Upper lobe of left lung (tissue), 6 donors: ENCODE measurements around the gene TCF12. TPM values are rescaled to one million over a fixed set of nuclear protein-coding genes. Genes with fewer than 3 reads are reported as not detected.

Experiments
- ATAC-seq, 2 donors: fragments of 200-7000 bp; cut with Tn5 transposase; one replicate each; pipeline ENCODE4 v1.9.1; 2022; ENCODE audit warnings: mild to moderate bottlenecking in 2 of 2, moderate library complexity in 2 of 2; ENCODE audit not compliant: low FRiP score in 2 of 2
- DNase-seq, 2 donors: peaks; one replicate each; pipeline ENCODE4 v3.0.0-alpha.2; 2019 to 2020
- H3K27ac ChIP-seq, 4 donors: fragments of 200-600 bp; sonication (generic); one replicate each; pipeline ENCODE4 v1.5.1; 2016 to 2019
- H3K27me3 ChIP-seq, 4 donors: fragments of 200-600 bp; sonication (generic); one replicate each; pipeline ENCODE4 v1.5.1; 2017 to 2019
- H3K36me3 ChIP-seq, 4 donors: fragments of 200-600 bp; sonication (generic); one replicate each; pipeline ENCODE4 v1.5.1; 2016 to 2019
- H3K4me1 ChIP-seq, 4 donors: fragments of 200-600 bp; sonication (generic); one replicate each; pipeline ENCODE4 v1.5.1; 2018 to 2019
- H3K4me3 ChIP-seq, 4 donors: fragments of 200-600 bp; sonication (generic); one replicate each; pipeline ENCODE4 v1.5.1; 2017 to 2019; ENCODE audit warnings: mild to moderate bottlenecking in 2 of 4, moderate library complexity in 1 of 4
- H3K9me3 ChIP-seq, 4 donors: fragments of 200-600 bp; sonication (generic); one replicate each; pipeline ENCODE4 v1.5.1; 2018 to 2019
- CTCF ChIP-seq, 6 experiments: fragments of 450-650 bp in 4 of 6; fragments of 200-600 bp in 2 of 6; sonication (generic) in 2 of 6; IDR thresholded peaks; one replicate each; pipeline ENCODE4 v1.5.1; 2016 to 2019; ENCODE audit warnings: antibody characterized with exemption in 6 of 6
- EP300 ChIP-seq, 4 donors: sonication (generic); formaldehyde crosslinking; IDR thresholded peaks; one replicate each; pipeline ENCODE4 v1.5.1; 2017; ENCODE audit warnings: antibody characterized with exemption in 4 of 4, control low read depth in 2 of 4
- POLR2A ChIP-seq, 4 donors: fragments of 450-650 bp; IDR thresholded peaks; one replicate each; pipeline ENCODE4 v1.5.1; 2016 to 2017; ENCODE audit warnings: antibody characterized with exemption in 4 of 4, mild to moderate bottlenecking in 2 of 4
- POLR2AphosphoS5 ChIP-seq, 2 donors: sonication (generic); formaldehyde crosslinking; IDR thresholded peaks; one replicate each; pipeline ENCODE4 v1.5.1; 2017; ENCODE audit warnings: antibody characterized with exemption in 2 of 2
- WGBS, 2 donors: methylation state at CpG; one replicate each; pipeline ENCODE4 v1.1.5; 2017 to 2018; 5-methylcytosine and 5-hydroxymethylcytosine counted together
- total RNA-seq, 6 donors: library from RNA; depleted of rRNA in 4 of 6; stranded (reverse); fragments of >200 nt in 4 of 6; gene quantifications; one replicate each; pipeline versions ENCODE4 v1.1.0 to v1.2.1, GENCODE V29; 2016 to 2021
- donor health status: DM: no; HTN: no; CAD: no; lungs with moderate emphysema.
- donor health status: DM: no; HTN: yes; CAD: no; lungs with severe emphysema.

TCF12 gene
- total RNA-seq, 6 donors from 2014 or later = 74.5 to 257 (median 103) TPM

- ATAC-seq = no peak
- Histone ChIP-seq H3K4me3 (no peak overlapping the region), H3K27me3 (no peaks in the 10 kb centered on the region), H3K27ac (no peak overlapping the region), H3K9me3 (no peaks in the 10 kb centered on the region), H3K36me3 (no peaks in the 10 kb centered on the region), H3K4me1 (peaks cover 0 to 9% (median 0%) of the 10 kb centered on the region in 4 donors)
- TF ChIP-seq EP300 (IDR thresholded peaks at IDR 0.05) (no peak), POLR2AphosphoS5 (IDR thresholded peaks at IDR 0.05) (no peak), POLR2A (IDR thresholded peaks at IDR 0.05) (no peak), CTCF (IDR thresholded peaks at IDR 0.05) (no peak)
- DNase-seq = no peak
- WGBS, 2 donors = 92 to 94% methylated on average over 3 of the region's 3 CpGs
Measured at GRCh38 chr15:57205996-57206395, 287.6 kb downstream of the TCF12 start.

- Histone ChIP-seq H3K9me3 (no peaks in the 10 kb centered on the region), H3K4me1 (peaks cover 3 to 22% (median 12%) of the 10 kb centered on the region in 4 donors), H3K27ac (no peak overlapping the region), H3K27me3 (no peaks in the 10 kb centered on the region), H3K4me3 (no peak overlapping the region), H3K36me3 (no peaks in the 10 kb centered on the region)
- peak in 1 of 2 donors; percentile 75 for ATAC-seq
- whole genome bisulfite sequencing, 2 donors = 32 to 35% methylated on average over 4 of the region's 4 CpGs
- TF ChIP-seq CTCF (IDR thresholded peaks at IDR 0.05) (peak in 5 of 6 experiments; percentile 20 to 57 (median 44)), POLR2A (IDR thresholded peaks at IDR 0.05) (no peak), POLR2AphosphoS5 (IDR thresholded peaks at IDR 0.05) (no peak), EP300 (IDR thresholded peaks at IDR 0.05) (no peak)
- no peak for DNase-seq
Measured at GRCh38 chr15:57213862-57214261, 295.4 kb downstream of the TCF12 start.

- TF ChIP-seq POLR2A (IDR thresholded peaks at IDR 0.05) (no peak), CTCF (IDR thresholded peaks at IDR 0.05) (no peak), POLR2AphosphoS5 (IDR thresholded peaks at IDR 0.05) (no peak), EP300 (IDR thresholded peaks at IDR 0.05) (no peak)
- ATAC-seq (no peak), DNase-seq (no peak)
- Histone ChIP-seq H3K27me3 (no peaks in the 10 kb centered on the region), H3K9me3 (no peaks in the 10 kb centered on the region), H3K4me1 (peaks cover 3 to 35% (median 16%) of the 10 kb centered on the region in 4 donors), H3K27ac (no peak overlapping the region), H3K4me3 (no peak overlapping the region), H3K36me3 (no peaks in the 10 kb centered on the region)
- WGBS, 2 donors = 42 to 46% methylated on average over 3 of the region's 3 CpGs
Measured at GRCh38 chr15:57215326-57215725, 296.9 kb downstream of the TCF12 start.

- H3K36me3 ChIP-seq = no peaks in the 10 kb centered on the region
- ATAC-seq (no peak), DNase-seq (no peak)
- no peaks in the 10 kb centered on the region for H3K27me3 ChIP-seq
- no peak overlapping the region for H3K4me3 ChIP-seq
- TF ChIP-seq POLR2AphosphoS5 (IDR thresholded peaks at IDR 0.05) = no peak
- no peak for TF ChIP-seq CTCF (IDR thresholded peaks at IDR 0.05)
- no peak for TF ChIP-seq EP300 (IDR thresholded peaks at IDR 0.05)
- TF ChIP-seq POLR2A (IDR thresholded peaks at IDR 0.05) = no peak
- H3K27ac ChIP-seq = no peak overlapping the region
- H3K9me3 ChIP-seq = no peaks in the 10 kb centered on the region
- H3K4me1 ChIP-seq = peaks cover 3 to 37% (median 16%) of the 10 kb centered on the region in 4 donors
- 69 to 84% methylated on average over 3 of the region's 3 CpGs for WGBS, 2 donors
Measured at GRCh38 chr15:57215881-57216280, 297.4 kb downstream of the TCF12 start.

GRCh38 chr15:57216288-57216687, 297.8 kb downstream of the TCF12 start:
- ATAC-seq (peak in 1 of 2 donors; percentile 57), DNase-seq (no peak)
- no peaks in the 10 kb centered on the region for H3K9me3 ChIP-seq
- 46 to 48% methylated on average over 2 of the region's 2 CpGs for WGBS, 2 donors
- no peaks in the 10 kb centered on the region for H3K27me3 ChIP-seq
- TF ChIP-seq CTCF (IDR thresholded peaks at IDR 0.05) (no peak), POLR2AphosphoS5 (IDR thresholded peaks at IDR 0.05) (no peak), POLR2A (IDR thresholded peaks at IDR 0.05) (no peak), EP300 (IDR thresholded peaks at IDR 0.05) (no peak)
- H3K27ac ChIP-seq = no peak overlapping the region
- no peak overlapping the region for H3K4me3 ChIP-seq
- no peaks in the 10 kb centered on the region for H3K36me3 ChIP-seq
- peaks cover 3 to 37% (median 16%) of the 10 kb centered on the region in 4 donors for H3K4me1 ChIP-seq
